Retina (tissue), 1 donor: ENCODE data around the gene PROX2.

Source experiments
- DNase-seq: peaks from one replicate; pipeline ENCODE4 v3.0.0-alpha.2; 2016

The PROX2 gene

GRCh38 chr14:74908861-74909341 is 33.0 kb upstream of the PROX2 start:
- no peak for DNase-seq

- DNase-seq: no peak
These were observed 31.8 kb upstream of the PROX2 start for GRCh38 chr14:74907744-74908143.

- DNase-seq: no peak
These were observed 31.1 kb upstream of the PROX2 start for GRCh38 chr14:74906925-74907521.

GRCh38 chr14:74905595-74906142 is 29.7 kb upstream of the PROX2 start:
- peak; percentile 77 for DNase-seq

- no peak for DNase-seq
These were observed 28.9 kb upstream of the PROX2 start for GRCh38 chr14:74904635-74905503.

- no peak for DNase-seq
These were observed 27.2 kb upstream of the PROX2 start for GRCh38 chr14:74902941-74903705.

GRCh38 chr14:74898694-74899093 is 22.7 kb upstream of the PROX2 start:
- DNase-seq: no peak

GRCh38 chr14:74898083-74898482 is 22.1 kb upstream of the PROX2 start:
- DNase-seq: no peak

- DNase-seq: no peak
These were observed 21.7 kb upstream of the PROX2 start for GRCh38 chr14:74897642-74898041.

- DNase-seq: no peak
These were observed 20.5 kb upstream of the PROX2 start for GRCh38 chr14:74896400-74896799.

- no peak for DNase-seq
These were observed 17.7 kb upstream of the PROX2 start for GRCh38 chr14:74893614-74894091.

- DNase-seq: no peak
These were observed 16.8 kb upstream of the PROX2 start for GRCh38 chr14:74892745-74893144.

GRCh38 chr14:74891870-74892269 is 15.9 kb upstream of the PROX2 start:
- no peak for DNase-seq

GRCh38 chr14:74890262-74890661 is 14.3 kb upstream of the PROX2 start:
- no peak for DNase-seq

GRCh38 chr14:74888164-74889158 is 12.5 kb upstream of the PROX2 start:
- no peak for DNase-seq

- no peak for DNase-seq
These were observed 10.1 kb upstream of the PROX2 start for GRCh38 chr14:74886001-74886400.

- no peak for DNase-seq
These were observed 6.4 kb upstream of the PROX2 start for GRCh38 chr14:74882103-74882920.

GRCh38 chr14:74881431-74882102 is 5.6 kb upstream of the PROX2 start, which contains the start of gene DLST:
Gene DLST (plus strand): TSS chr14:74881916. CDS start chr14:74881954, 38 bp downstream.
- peak; percentile 98 for DNase-seq

- no peak for DNase-seq
These were observed 3.7 kb upstream of the PROX2 start for GRCh38 chr14:74879427-74880182.
